HG03457 (cell line): ENCODE data around the gene DUSP15.
"Not testable (repeated sequence)": the region's sequence is repeated elsewhere in the genome, so short reads cannot be mapped to it uniquely, and the experiment has no call there.

Source experiments
- ATAC-seq: cut with Tn5 transposase; IDR thresholded peaks from one replicate; pipeline ENCODE4 v1.9.1; 2021; ENCODE audit warnings: moderate number of reproducible peaks; ENCODE audit not compliant: unreplicated experiment

Gene DUSP15, protein sequence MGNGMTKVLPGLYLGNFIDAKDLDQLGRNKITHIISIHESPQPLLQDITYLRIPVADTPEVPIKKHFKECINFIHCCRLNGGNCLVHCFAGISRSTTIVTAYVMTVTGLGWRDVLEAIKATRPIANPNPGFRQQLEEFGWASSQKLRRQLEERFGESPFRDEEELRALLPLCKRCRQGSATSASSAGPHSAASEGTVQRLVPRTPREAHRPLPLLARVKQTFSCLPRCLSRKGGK

DNA sequence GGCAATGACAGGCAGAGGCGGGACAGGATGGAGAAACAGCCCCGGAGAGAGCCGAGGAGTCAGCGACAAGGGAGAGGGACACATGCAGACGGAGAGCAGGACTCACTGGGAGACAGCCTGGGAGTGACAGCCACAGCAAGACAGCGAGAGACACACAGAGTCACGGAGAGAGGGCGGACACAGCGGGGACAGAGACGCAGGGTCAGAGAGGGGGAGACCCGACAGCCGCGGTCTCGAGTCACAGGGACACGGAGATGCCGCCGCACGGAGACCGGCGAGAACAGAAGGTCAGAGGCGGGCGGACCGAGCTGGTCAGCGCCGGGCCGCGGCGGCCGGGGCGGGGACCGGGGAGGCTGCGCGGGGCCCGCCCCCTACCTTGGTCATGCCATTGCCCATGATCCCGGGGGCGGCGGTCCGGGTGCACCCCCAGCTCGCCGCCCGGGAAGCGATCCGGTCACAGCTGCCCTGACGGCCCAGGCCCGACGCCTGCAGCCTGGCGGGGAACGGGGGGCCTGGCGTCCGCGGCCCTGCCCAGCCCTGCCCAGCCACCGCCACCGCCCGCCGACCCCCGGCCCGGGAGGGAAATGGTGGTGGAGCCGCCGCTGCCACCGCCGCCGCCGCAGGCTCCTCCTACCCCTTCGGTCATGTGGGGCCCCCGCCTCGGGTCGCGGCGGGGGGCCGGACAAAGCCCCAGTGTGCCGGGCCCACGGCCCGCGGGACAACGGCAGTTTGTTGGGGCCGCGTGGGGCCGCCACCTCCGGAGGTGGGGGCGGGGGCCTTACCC, at the start of gene DUSP15, which contains the start of gene TTLL9:
Gene DUSP15 (minus strand): TSS at position 586 of the 784 bp plus-strand sequence. CDS start 190 bp downstream, at position 396.
Gene TTLL9 (plus strand): TSS at position 693 of the 784 bp plus-strand sequence. CDS start 493 bp downstream, outside the sequence.
- ATAC-seq, result no peak

- no peak for ATAC-seq
These were observed 49.3 kb upstream of the DUSP15 start for GRCh38 chr20:31919410-31920155.

- no peak for ATAC-seq
These were observed 48.3 kb upstream of the DUSP15 start for GRCh38 chr20:31918466-31919105.

GRCh38 chr20:31917962-31918412, 47.7 kb upstream of the DUSP15 start:
- not testable (repeated sequence) for ATAC-seq

DNA sequence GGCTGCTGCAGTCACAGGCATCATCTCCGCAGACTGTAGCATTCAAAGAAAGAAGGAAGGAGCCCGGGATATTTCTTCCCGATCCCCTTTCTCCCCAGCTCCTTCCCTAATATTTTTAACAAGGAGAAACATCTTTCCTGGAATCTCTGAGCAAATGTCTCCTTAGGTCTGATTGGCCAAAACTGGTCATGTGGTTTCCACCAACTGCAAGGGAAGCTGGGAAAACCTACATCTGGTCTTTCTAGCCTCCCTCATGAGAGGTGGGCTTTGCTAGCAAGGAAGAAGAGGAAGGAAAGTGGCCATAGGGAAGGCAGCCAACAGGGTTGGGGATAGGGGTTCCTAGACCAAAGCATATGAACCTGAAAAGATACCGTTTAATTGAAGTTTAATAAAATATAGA, 46.4 kb upstream of the DUSP15 start:
- ATAC-seq, result no peak

- ATAC-seq, result no peak
These were observed 45.4 kb upstream of the DUSP15 start for GRCh38 chr20:31915491-31916280.

DNA sequence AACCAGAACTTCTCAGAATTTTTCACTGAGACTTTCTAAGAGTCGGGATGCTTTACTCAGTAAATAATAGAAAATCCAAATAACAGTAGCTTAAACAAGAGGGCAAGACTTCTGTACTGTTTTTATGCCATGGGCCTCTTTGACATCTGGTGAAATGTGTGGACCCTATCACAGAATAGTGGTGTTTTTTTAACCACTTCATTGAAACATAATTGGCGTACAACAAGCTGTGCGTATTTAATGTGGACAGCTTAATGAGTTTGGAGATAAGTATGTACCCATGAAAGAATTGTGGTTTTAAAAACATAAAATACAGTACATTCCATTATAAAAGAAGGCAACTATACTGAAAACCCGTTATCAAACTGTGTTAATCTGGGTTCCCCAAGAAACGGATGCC, 43.8 kb upstream of the DUSP15 start:
- ATAC-seq, result no peak

- no peak for ATAC-seq
These were observed 43.3 kb upstream of the DUSP15 start for GRCh38 chr20:31913431-31914157.

- no peak for ATAC-seq
These were observed 39.9 kb upstream of the DUSP15 start for GRCh38 chr20:31910071-31910803.

DNA sequence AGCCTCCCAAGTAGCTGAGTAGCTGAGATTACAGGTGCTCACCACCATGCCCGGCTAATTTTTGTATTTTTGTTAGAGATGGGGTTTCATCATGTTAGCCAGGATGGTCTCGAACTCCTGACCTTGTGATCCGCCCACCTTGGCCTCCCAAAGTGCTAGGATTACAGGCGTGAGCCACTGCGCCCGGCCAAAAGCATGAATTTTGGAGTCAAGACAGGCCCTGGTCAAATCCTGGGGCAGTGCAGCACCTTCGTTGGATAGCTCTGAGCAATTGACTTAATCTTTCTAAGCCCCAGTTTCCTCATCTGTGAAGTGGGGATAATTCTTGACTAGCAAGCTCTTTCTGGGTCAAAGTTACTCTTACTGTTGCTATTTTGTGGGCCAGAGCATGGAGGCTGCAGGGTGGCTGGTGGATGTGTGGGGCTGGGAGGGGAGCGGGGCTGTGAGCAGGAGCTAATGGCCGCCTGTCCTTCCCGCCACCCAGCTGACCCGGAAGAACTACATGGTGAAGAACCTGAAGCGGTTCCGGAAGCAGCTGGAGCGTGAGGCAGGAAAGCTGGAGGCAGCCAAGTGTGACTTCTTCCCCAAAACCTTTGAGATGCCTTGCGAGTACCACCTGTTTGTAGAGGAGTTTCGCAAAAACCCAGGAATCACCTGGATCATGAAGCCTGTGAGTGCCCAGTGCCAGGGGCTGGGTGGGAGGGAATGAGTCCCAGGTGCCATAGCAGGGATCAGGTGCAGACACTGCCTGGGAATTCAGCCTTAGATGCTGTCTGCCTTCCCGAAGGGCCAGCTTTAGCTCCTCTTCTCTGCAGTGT, 39.1 kb upstream of the DUSP15 start:
- no peak for ATAC-seq

DNA sequence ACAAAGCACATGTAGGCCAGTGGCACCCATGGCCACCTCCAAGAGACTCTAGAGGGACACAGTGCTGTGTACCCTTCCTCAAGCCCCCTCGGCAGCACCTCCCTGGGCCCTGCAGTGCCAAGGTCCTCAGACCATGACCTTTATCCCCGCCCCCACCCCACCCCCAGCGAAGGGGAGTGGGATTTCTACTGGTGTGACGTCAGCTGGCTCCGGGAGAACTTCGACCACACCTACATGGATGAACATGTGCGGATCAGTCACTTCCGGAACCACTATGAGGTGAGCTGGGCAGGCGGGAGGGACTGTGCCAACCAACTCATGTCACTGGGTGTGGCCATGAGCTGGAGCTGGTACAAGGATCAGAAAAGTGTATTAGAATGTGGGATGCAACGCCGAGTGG, 38.1 kb upstream of the DUSP15 start:
- ATAC-seq, result no peak

- no peak for ATAC-seq
These were observed 37.7 kb upstream of the DUSP15 start for GRCh38 chr20:31908016-31908415.

DNA sequence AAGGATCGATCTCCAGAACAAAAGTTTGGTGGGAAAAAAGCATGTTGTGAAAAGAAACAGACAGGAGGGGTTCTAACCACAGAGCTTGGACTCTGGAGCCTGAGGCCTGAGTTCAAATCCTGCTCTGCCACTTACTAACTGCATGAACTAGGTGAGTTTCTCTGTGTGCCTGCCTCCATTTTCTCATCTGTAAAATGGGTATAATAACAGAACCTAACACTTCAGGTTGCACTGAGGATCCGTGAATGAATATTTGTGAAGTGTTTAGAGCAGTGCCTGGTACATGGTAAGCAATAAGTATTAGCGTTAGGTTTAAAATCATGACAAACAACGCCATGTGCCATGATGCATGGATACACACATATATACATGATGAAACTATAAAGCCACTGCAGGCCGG, 36.7 kb upstream of the DUSP15 start:
- no peak for ATAC-seq

DNA sequence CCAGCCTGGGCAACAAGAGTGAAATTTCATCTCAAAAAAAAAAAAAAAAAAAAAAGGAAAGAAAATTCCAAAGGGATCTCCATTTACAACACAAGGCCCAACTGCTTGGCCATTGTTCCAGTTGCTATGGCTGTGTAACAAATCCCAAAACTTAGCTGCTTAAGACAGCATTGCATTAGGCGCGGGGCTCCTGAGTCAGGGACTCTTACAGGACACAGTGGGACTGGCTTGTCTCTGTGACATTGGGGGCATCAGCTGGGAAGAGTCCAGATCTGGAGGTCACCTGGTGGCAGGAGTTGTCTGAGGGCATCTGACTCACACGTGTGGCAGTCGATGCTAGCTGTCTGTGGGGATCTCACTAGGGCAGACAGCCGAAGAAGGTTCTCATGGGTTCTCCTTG, 35.7 kb upstream of the DUSP15 start:
- ATAC-seq, result no peak

DNA sequence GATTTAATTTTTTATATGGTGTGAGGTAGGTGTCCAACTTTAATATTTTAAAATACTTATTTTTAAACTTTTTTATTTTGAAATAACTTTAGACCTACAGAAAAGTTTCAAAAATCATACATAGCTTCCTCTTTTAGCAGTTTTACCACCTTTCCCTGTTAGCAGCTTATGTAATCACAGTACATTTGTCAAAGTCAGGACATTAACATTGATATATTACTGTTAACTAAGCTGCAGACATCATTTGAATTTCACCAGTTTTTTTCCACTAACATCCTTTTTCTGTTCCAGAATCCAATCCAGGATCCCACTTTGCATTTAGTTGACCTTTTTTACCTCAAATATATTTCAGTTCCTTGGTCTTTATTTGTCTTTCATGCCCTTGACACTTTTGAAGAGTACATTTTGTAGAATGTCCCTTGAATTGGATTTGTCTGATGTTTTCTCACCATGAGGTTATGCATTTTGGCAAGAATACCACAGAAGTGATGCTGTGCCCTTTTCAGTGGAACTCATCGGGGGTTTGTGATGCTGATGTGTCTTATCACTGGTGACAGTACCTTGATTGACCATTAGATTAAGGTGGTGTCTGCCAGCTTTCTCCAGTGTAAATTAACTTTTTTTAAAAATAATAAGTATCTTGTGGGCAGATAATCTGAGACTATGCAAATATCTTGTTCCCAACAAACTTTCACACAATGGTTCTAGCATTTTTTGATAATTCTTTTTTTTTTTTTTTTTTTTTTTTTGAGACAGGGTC, 33.5 kb upstream of the DUSP15 start:
- no peak for ATAC-seq

DNA sequence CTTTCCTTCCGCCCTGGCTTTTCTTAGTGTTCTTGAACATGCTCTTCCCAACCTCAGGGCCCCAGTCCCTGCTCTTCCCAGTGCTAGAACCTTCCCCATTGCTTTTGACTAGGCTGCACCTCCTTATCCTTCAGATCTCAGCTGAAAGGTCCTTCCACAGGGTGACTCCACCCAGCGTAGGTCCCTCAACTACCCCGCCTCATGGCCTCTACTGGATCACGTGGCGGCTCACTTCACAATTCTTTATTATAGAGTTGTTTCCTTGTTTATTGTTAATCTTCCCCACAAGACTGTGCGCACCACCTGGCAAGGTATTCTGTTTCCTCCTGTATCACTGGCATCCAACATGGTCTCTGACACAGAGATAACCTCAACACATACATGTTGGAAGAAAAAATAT, 31.3 kb upstream of the DUSP15 start:
- no peak for ATAC-seq

GRCh38 chr20:31897541-31897940, 27.2 kb upstream of the DUSP15 start:
- no peak for ATAC-seq
